Esophagus (tissue), 2 donors: Measurements from ENCODE around the gene C1orf185. TPM values are rescaled to one million over a fixed set of nuclear protein-coding genes. Genes with fewer than 3 reads are reported as not detected.
"Not testable (repeated sequence)": the region's sequence is repeated elsewhere in the genome, so short reads cannot be mapped to it uniquely, and the experiment has no call there.

ENCODE experiments used
- H3K27ac ChIP-seq, 2 donors: one replicate each; pipeline ENCODE4 v1.5.1; 2013; ENCODE audit warnings: low read depth in 2 of 2, mild to moderate bottlenecking in 2 of 2, inconsistent platforms in 1 of 2, low read length in 1 of 2, moderate library complexity in 1 of 2
- H3K27me3 ChIP-seq, 2 donors: one replicate each; pipeline ENCODE4 v1.6.1; 2013; ENCODE audit warnings: low read length in 2 of 2, control low read depth in 1 of 2, mild to moderate bottlenecking in 1 of 2; ENCODE audit not compliant: insufficient read depth in 2 of 2, control insufficient read depth in 1 of 2
- H3K36me3 ChIP-seq, 2 donors: one replicate each; pipeline ENCODE4 v1.6.1; 2013; ENCODE audit warnings: low read length in 1 of 2; ENCODE audit not compliant: control insufficient read depth in 2 of 2, insufficient read depth in 2 of 2
- H3K4me1 ChIP-seq, 2 donors: one replicate each; pipeline ENCODE4 v1.6.1; 2013; ENCODE audit warnings: low read length in 1 of 2; ENCODE audit not compliant: control insufficient read depth in 2 of 2, insufficient read depth in 2 of 2
- H3K4me3 ChIP-seq, 2 donors: one replicate each; pipeline ENCODE4 v1.5.1; 2013; ENCODE audit warnings: low read length in 2 of 2, mild to moderate bottlenecking in 2 of 2, low read depth in 1 of 2, moderate library complexity in 1 of 2
- H3K9me3 ChIP-seq, 2 donors: one replicate each; pipeline ENCODE4 v1.6.1; 2013; ENCODE audit warnings: mild to moderate bottlenecking in 2 of 2, low read depth in 1 of 2, low read length in 1 of 2, moderate library complexity in 1 of 2; ENCODE audit not compliant: control insufficient read depth in 2 of 2, insufficient read depth in 1 of 2
- WGBS, 2 donors: extraction: QIAGEN DNeasy Blood & Tissue Kit; methylation state at CpG; one replicate each; pipeline ENCODE4 v1.1.7; 2013; 5-methylcytosine and 5-hydroxymethylcytosine counted together
- polyA plus RNA-seq, 2 donors: library from polyadenylated mRNA; stranded (reverse); fragments of 200-250 nt; gene quantifications; one replicate each; pipeline ENCODE4 v1.2.3, GENCODE V29; 2013
- donor health status: healthy with polysubstance abuse.
- donor health status: Bipolar disorder and iron deficiency.

C1orf185 gene
- polyA plus RNA-seq, 2 donors = not detected

GRCh38 chr1:51127152-51127551 lies 25.1 kb downstream of the C1orf185 start:
- 89 to 90% methylated on average over 7 of the region's 7 CpGs for WGBS, 2 donors
- not testable (repeated sequence) for H3K27ac ChIP-seq

GRCh38 chr1:51131185-51131584 lies 29.2 kb downstream of the C1orf185 start:
- H3K4me1 ChIP-seq = no peaks in the 10 kb centered on the region
- no peaks in the 10 kb centered on the region for H3K36me3 ChIP-seq
- H3K27me3 ChIP-seq = no peaks in the 10 kb centered on the region
- H3K27ac ChIP-seq = no peak overlapping the region
- no peak overlapping the region for H3K4me3 ChIP-seq
- H3K9me3 ChIP-seq = no peaks in the 10 kb centered on the region
- WGBS, 2 donors = 58 to 59% methylated on average over 3 of the region's 3 CpGs

More at GRCh38 chr1:51127152-51127551, 25.1 kb downstream of the C1orf185 start:
- H3K9me3 ChIP-seq, H3K27me3 ChIP-seq, H3K4me1 ChIP-seq, H3K4me3 ChIP-seq, H3K36me3 ChIP-seq: not testable (repeated sequence)

- Histone ChIP-seq H3K36me3 (no peaks in the 10 kb centered on the region), H3K4me1 (no peaks in the 10 kb centered on the region), H3K4me3 (no peak overlapping the region), H3K27me3 (no peaks in the 10 kb centered on the region), H3K9me3 (no peaks in the 10 kb centered on the region), H3K27ac (no peak overlapping the region)
- 88 to 91% methylated on average over 2 of the region's 2 CpGs for WGBS, 2 donors
These were observed 31.0 kb downstream of the C1orf185 start for GRCh38 chr1:51133045-51133444.

GRCh38 chr1:51137696-51138095 lies 35.7 kb downstream of the C1orf185 start:
- not testable (repeated sequence) for H3K9me3 ChIP-seq, H3K4me1 ChIP-seq, H3K27ac ChIP-seq, H3K36me3 ChIP-seq, H3K4me3 ChIP-seq, H3K27me3 ChIP-seq
- WGBS, 2 donors = 36 to 42% methylated on average over 2 of the region's 2 CpGs

- Histone ChIP-seq H3K36me3 (no peaks in the 10 kb centered on the region), H3K27ac (no peak overlapping the region), H3K27me3 (no peaks in the 10 kb centered on the region), H3K4me1 (no peaks in the 10 kb centered on the region), H3K4me3 (no peak overlapping the region), H3K9me3 (no peaks in the 10 kb centered on the region)
- WGBS, 2 donors = 47 to 49% methylated on average over 2 of the region's 2 CpGs
These were observed 37.4 kb downstream of the C1orf185 start for GRCh38 chr1:51139474-51139873.

- H3K27me3 ChIP-seq = no peaks in the 10 kb centered on the region
- H3K4me3 ChIP-seq = no peak overlapping the region
- H3K36me3 ChIP-seq = no peaks in the 10 kb centered on the region
- no peaks in the 10 kb centered on the region for H3K4me1 ChIP-seq
- no peak overlapping the region for H3K27ac ChIP-seq
- WGBS, 2 donors = 84 to 89% methylated on average over 2 of the region's 2 CpGs
- no peaks in the 10 kb centered on the region for H3K9me3 ChIP-seq
These were observed 45.4 kb downstream of the C1orf185 start for GRCh38 chr1:51147394-51147793.

GRCh38 chr1:51154776-51155175 lies 52.7 kb downstream of the C1orf185 start:
- peaks cover 0 to 4% of the 10 kb centered on the region in 2 donors for H3K27me3 ChIP-seq
- no peaks in the 10 kb centered on the region for H3K9me3 ChIP-seq
- H3K36me3 ChIP-seq = no peaks in the 10 kb centered on the region
- H3K4me1 ChIP-seq = no peaks in the 10 kb centered on the region
- no peak overlapping the region for H3K27ac ChIP-seq
- WGBS, 2 donors = 96 to 100% methylated on average over 1 of the region's 1 CpG
- H3K4me3 ChIP-seq = no peak overlapping the region

- peaks cover 0 to 4% of the 10 kb centered on the region in 2 donors for H3K27me3 ChIP-seq
- no peaks in the 10 kb centered on the region for H3K36me3 ChIP-seq
- H3K27ac ChIP-seq = no peak overlapping the region
- no peaks in the 10 kb centered on the region for H3K4me1 ChIP-seq
- no peaks in the 10 kb centered on the region for H3K9me3 ChIP-seq
- H3K4me3 ChIP-seq = no peak overlapping the region
- 55 to 69% methylated on average over 1 of the region's 1 CpG for WGBS, 2 donors
These were observed 54.7 kb downstream of the C1orf185 start for GRCh38 chr1:51156752-51157151.

GRCh38 chr1:51157395-51157794 lies 55.4 kb downstream of the C1orf185 start:
- Histone ChIP-seq H3K27me3 (peaks cover 0 to 4% of the 10 kb centered on the region in 2 donors), H3K4me1 (no peaks in the 10 kb centered on the region), H3K9me3 (no peaks in the 10 kb centered on the region), H3K4me3 (no peak overlapping the region), H3K36me3 (no peaks in the 10 kb centered on the region), H3K27ac (no peak overlapping the region)
- 61 to 74% methylated on average over 4 of the region's 4 CpGs for WGBS, 2 donors

- Histone ChIP-seq H3K27me3 (no peaks in the 10 kb centered on the region), H3K27ac (no peak overlapping the region), H3K4me3 (no peak overlapping the region), H3K9me3 (no peaks in the 10 kb centered on the region), H3K36me3 (no peaks in the 10 kb centered on the region), H3K4me1 (no peaks in the 10 kb centered on the region)
- WGBS, 2 donors = 89 to 96% methylated on average over 4 of the region's 4 CpGs
These were observed 56.2 kb downstream of the C1orf185 start for GRCh38 chr1:51158263-51158662.
